Gastrocnemius medialis (tissue), 4 donors: ENCODE measurements around the gene PLEKHN1.

Experiments used
- POLR2A ChIP-seq, 2 donors: fragments of 450-650 bp; IDR thresholded peaks; one replicate each; pipeline ENCODE4 v1.6.1; 2017; ENCODE audit warnings: antibody characterized with exemption in 2 of 2, mild to moderate bottlenecking in 2 of 2, moderate library complexity in 2 of 2
- TF ChIP-seq, protein P1 (sequence below), 5 experiments: fragments of 450-650 bp in 3 of 5; fragments of 200-600 bp in 2 of 5; sonication (generic) in 2 of 5; IDR thresholded peaks in 4 of 5; conservative IDR thresholded peaks in 1 of 5; 1 replicate in 4 of 5; 2 replicates in 1 of 5; pipeline ENCODE4 v1.5.1; 2016 to 2019; ENCODE audit warnings: antibody characterized with exemption in 5 of 5, mild to moderate bottlenecking in 3 of 5, moderate library complexity in 3 of 5

DNA sequence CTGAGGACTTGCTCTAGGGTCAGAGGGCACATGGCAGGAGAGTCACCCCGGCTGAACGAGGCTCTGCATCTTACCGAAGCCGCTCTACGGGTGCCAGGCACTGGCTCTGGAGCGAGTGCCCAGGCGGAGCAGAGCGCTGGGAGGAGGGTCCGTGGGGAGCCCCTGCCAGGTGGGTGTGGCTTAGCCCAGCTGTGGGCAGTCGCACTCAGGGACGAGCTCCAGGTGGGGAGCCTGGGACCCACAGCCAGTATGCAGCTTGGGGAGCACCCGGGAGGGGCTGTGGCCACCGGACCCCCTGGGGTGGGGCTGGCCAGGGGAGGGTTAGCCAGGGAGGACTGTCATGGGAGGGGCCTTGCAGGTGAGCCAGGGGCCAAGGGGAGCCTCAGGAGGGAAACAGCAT is 57.4 kb downstream of the PLEKHN1 start:
- TF ChIP-seq, protein P1, sequence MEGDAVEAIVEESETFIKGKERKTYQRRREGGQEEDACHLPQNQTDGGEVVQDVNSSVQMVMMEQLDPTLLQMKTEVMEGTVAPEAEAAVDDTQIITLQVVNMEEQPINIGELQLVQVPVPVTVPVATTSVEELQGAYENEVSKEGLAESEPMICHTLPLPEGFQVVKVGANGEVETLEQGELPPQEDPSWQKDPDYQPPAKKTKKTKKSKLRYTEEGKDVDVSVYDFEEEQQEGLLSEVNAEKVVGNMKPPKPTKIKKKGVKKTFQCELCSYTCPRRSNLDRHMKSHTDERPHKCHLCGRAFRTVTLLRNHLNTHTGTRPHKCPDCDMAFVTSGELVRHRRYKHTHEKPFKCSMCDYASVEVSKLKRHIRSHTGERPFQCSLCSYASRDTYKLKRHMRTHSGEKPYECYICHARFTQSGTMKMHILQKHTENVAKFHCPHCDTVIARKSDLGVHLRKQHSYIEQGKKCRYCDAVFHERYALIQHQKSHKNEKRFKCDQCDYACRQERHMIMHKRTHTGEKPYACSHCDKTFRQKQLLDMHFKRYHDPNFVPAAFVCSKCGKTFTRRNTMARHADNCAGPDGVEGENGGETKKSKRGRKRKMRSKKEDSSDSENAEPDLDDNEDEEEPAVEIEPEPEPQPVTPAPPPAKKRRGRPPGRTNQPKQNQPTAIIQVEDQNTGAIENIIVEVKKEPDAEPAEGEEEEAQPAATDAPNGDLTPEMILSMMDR (IDR thresholded peaks at IDR 0.05 in 4 of 5, conservative IDR thresholded peaks at IDR 0.05 in 1 of 5) = no peak
- TF ChIP-seq POLR2A (IDR thresholded peaks at IDR 0.05) = no peak
